Middle frontal gyrus (tissue), 1 donor: ENCODE results near the gene ZNF669.

ENCODE experiments used
- DNase-seq: peaks from one replicate; pipeline ENCODE4 v3.0.0-alpha.2; 2015; ENCODE audit warnings: low spot score; ENCODE audit errors: extremely low spot score

ZNF669 gene

GRCh38 chr1:247077213-247077612, 26.9 kb downstream of the ZNF669 start:
- no peak for DNase-seq

DNA sequence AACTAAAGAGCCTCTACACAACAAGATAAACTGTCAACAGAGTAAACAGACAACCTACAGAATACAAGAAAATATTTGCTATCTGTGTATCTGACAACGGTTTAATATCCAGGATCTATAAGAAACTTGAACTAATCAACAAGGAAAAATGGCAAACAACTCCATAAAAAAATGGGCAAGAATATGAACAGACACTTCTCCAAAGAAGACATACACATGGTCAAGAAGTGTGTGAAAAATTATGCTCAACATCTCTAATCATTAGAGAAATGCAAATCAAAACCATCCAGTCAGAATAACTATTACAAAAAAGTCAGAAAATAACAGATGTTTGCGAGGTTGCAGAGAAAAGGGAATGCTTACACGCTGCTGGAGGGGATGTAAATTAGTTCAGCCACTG, 33.5 kb downstream of the ZNF669 start:
- no peak for DNase-seq

- DNase-seq: no peak
These were observed 39.9 kb downstream of the ZNF669 start for GRCh38 chr1:247064304-247064703.

DNA sequence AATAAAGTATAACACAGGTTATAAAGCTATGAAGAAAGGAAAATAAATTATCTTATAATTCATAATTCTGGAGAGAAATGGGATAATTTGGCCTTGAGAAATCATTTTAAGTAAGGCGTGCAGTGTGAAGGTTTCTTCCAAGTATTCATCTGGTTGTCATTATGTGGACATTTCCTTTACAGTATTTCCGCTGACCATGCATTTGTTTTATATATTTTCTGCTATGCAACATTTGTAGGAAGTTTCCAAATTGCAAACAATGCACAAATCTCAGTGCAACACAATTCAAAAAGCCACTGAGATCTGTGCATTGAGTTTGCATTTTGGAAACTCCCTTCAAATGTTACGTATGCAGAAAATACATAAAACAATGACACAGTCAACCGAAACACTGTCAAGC, 43.4 kb downstream of the ZNF669 start:
- DNase-seq: no peak

GRCh38 chr1:247056071-247056470, 48.1 kb downstream of the ZNF669 start:
- no peak for DNase-seq

DNA sequence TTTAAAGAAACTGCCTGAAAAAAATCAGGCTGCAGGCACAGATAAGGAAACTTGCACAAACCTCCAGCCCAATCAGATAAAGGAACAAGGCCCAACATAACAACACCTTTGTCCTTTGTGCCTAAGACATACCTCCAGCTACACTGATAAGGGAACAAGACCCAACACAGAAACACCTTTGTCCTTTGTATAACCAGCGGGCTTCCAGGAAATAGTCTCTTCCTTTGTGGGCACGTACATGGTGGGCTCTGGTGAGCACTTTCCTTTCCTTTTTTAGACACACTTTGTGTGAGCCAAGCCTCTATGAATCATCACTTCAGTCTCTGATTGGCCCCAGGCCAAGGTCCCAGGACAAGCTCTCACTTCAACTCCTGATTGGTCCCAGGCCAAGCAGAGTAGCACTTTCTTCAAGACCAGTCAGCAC, 49.2 kb downstream of the ZNF669 start:
- DNase-seq: no peak
